ENCODE results near the gene DOCK4.

Gene DOCK4

GRCh38 chr7:112021379-112022044 is 184.7 kb downstream of the DOCK4 start:
- Histone ChIP-seq H3K4me3 (replicated peaks; ENCODE audit: insufficient read depth, low read length) (no peak overlapping the region), H3K27me3 (ENCODE audit: insufficient read depth, poor library complexity, severe bottlenecking) (no peaks in the 10 kb centered on the region), H3K27ac (replicated peaks) (no peak overlapping the region)
- TF ChIP-seq REST (IDR thresholded peaks at IDR 0.05; ENCODE audit: insufficient replicate concordance, low read depth), result no peak
- TF ChIP-seq POLR2AphosphoS5 (IDR thresholded peaks at IDR 0.05; ENCODE audit: low read depth), result no peak
- TF ChIP-seq, protein P1, sequence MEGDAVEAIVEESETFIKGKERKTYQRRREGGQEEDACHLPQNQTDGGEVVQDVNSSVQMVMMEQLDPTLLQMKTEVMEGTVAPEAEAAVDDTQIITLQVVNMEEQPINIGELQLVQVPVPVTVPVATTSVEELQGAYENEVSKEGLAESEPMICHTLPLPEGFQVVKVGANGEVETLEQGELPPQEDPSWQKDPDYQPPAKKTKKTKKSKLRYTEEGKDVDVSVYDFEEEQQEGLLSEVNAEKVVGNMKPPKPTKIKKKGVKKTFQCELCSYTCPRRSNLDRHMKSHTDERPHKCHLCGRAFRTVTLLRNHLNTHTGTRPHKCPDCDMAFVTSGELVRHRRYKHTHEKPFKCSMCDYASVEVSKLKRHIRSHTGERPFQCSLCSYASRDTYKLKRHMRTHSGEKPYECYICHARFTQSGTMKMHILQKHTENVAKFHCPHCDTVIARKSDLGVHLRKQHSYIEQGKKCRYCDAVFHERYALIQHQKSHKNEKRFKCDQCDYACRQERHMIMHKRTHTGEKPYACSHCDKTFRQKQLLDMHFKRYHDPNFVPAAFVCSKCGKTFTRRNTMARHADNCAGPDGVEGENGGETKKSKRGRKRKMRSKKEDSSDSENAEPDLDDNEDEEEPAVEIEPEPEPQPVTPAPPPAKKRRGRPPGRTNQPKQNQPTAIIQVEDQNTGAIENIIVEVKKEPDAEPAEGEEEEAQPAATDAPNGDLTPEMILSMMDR (IDR thresholded peaks at IDR 0.05; ENCODE audit: insufficient read depth, low read length), result no peak
- no peak for TF ChIP-seq SPI1 (IDR thresholded peaks at IDR 0.05; ENCODE audit: borderline replicate concordance, low read depth)
- TF ChIP-seq GABPA (IDR thresholded peaks at IDR 0.05; ENCODE audit: low read depth), result no peak
- DNase-seq (ENCODE audit: low read depth in 1 of 2, low spot score in 1 of 2), result no peak

DNA sequence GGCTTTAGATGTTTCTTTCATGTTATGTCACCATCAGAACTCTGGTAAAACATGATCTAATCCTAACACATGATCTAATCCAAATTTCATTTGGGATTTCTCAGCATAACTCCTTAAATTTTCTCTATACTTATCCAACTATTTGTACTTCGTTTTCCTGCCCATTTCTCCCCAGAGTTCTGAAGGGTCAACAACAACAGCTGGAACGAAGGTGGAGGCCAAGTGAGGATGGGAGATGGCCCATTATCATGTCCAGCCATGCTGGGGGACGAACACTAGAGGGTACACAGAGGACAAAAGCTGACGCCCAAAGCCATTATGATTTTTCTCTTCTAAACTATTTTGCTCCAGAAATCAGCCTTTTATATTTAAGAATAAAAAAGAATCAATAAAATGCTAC is 185.4 kb downstream of the DOCK4 start:
- H3K27ac ChIP-seq (replicated peaks), result no peak overlapping the region
- no peaks in the 10 kb centered on the region for H3K27me3 ChIP-seq (ENCODE audit: insufficient read depth, poor library complexity, severe bottlenecking)
- DNase-seq (ENCODE audit: low read depth in 1 of 2, low spot score in 1 of 2), result no peak
- TF ChIP-seq GABPA (IDR thresholded peaks at IDR 0.05; ENCODE audit: low read depth) (no peak), REST (IDR thresholded peaks at IDR 0.05; ENCODE audit: insufficient replicate concordance, low read depth) (no peak), SPI1 (IDR thresholded peaks at IDR 0.05; ENCODE audit: borderline replicate concordance, low read depth) (no peak), POLR2AphosphoS5 (IDR thresholded peaks at IDR 0.05; ENCODE audit: low read depth) (no peak)
- TF ChIP-seq, protein P1 (IDR thresholded peaks at IDR 0.05; ENCODE audit: insufficient read depth, low read length), result no peak
- H3K4me3 ChIP-seq (replicated peaks; ENCODE audit: insufficient read depth, low read length), result no peak overlapping the region

- H3K27ac ChIP-seq (replicated peaks), result no peak overlapping the region
- H3K27me3 ChIP-seq (ENCODE audit: insufficient read depth, poor library complexity, severe bottlenecking), result no peaks in the 10 kb centered on the region
- TF ChIP-seq, protein P1 (IDR thresholded peaks at IDR 0.05; ENCODE audit: insufficient read depth, low read length), result no peak
- TF ChIP-seq POLR2AphosphoS5 (IDR thresholded peaks at IDR 0.05; ENCODE audit: low read depth), result no peak
- no peak for TF ChIP-seq SPI1 (IDR thresholded peaks at IDR 0.05; ENCODE audit: borderline replicate concordance, low read depth)
- H3K4me3 ChIP-seq (replicated peaks; ENCODE audit: insufficient read depth, low read length), result no peak overlapping the region
- no peak for DNase-seq (ENCODE audit: low read depth in 1 of 2, low spot score in 1 of 2)
These were observed 186.3 kb downstream of the DOCK4 start for GRCh38 chr7:112019932-112020331.
